HepG2 (cell line): ENCODE data around the gene ZFHX3. TPM values are rescaled to one million over a fixed set of nuclear protein-coding genes. Genes with fewer than 3 reads are reported as not detected.
A peak's percentile ranks its signal among the peaks of the same experiment; 100 is the strongest.

Experiments used
- ATAC-seq: fragments of 200-7000 bp; cut with Tn5 transposase; 3 replicates; pipeline ENCODE4 v1.9.1; 2020; ENCODE audit warnings: mild to moderate bottlenecking, moderate library complexity
- BruUV-seq: library from RNA; stranded (reverse); fragments of 400-500 nt; replicated peaks from 2 replicates; lab custom pipeline; 2021; lab: Mats Ljungman, UMichigan
- CTCF ChIA-PET: fragments of 300-600 bp; formaldehyde crosslinking; extraction: SDS; loops from one replicate; lab custom pipeline; 2021; ENCODE audit warnings: low total read pairs, inconsistent platforms, low intra/inter-chr PET ratio; lab: Yijun Ruan, JAX
- POLR2A ChIA-PET: fragments of 350-600 bp; sonication (Branson Sonifier 250); formaldehyde crosslinking; loops from one replicate; lab custom pipeline; 2020; ENCODE audit warnings: antibody characterized with exemption, inconsistent platforms; lab: Yijun Ruan, JAX
- DNase-seq: peaks from one replicate; pipeline ENCODE4 v3.0.0-alpha.2; 2015; ENCODE audit warnings: low spot score
- FAIRE-seq: peaks from 3 replicates; lab custom pipeline; 2011; peaks lifted over from hg19 to GRCh38; lab: Jason Lieb, UNC
- H2AFZ ChIP-seq: one replicate; pipeline ENCODE4 v1.6.1; 2011; ENCODE audit warnings: low read length, inconsistent platforms
- H3K27ac ChIP-seq: fragments of 300-600 bp; 3 replicates; pipeline ENCODE4 v1.8.0; 2011; ENCODE audit warnings: mixed run types, mild to moderate bottlenecking, mixed read lengths, low read length, inconsistent platforms; ENCODE audit not compliant: insufficient read depth; ENCODE audit errors: extremely low read length
- H3K27me3 ChIP-seq, 2 experiments: fragments of 200-600 bp in 1 of 2; 2 replicates in 1 of 2; 3 replicates in 1 of 2; pipeline versions ENCODE4 v1.6.0 to v1.8.0; 2011; ENCODE audit warnings: low read length in 2 of 2, mild to moderate bottlenecking in 2 of 2, moderate library complexity in 2 of 2, inconsistent platforms in 1 of 2; ENCODE audit not compliant: insufficient read depth in 2 of 2, control insufficient read depth in 1 of 2
- H3K36me3 ChIP-seq, 2 experiments: fragments of 200-600 bp in 1 of 2; replicated peaks in 1 of 2; 2 replicates in 1 of 2; 3 replicates in 1 of 2; pipeline versions ENCODE4 v1.5.1 to v1.8.0; 2011; ENCODE audit warnings: low read length in 2 of 2, inconsistent platforms in 1 of 2; ENCODE audit not compliant: insufficient read depth in 2 of 2, control insufficient read depth in 1 of 2
- H3K4me1 ChIP-seq: 2 replicates; pipeline ENCODE4 v1.5.1; 2012; ENCODE audit warnings: low read length, inconsistent platforms; ENCODE audit not compliant: insufficient read depth
- H3K4me2 ChIP-seq: 2 replicates; pipeline ENCODE4 v1.6.0; 2011; ENCODE audit warnings: low read depth, low read length, inconsistent platforms
- H3K4me3 ChIP-seq, 3 experiments: fragments of 200-600 bp in 1 of 3; sonication (generic), shearing (Covaris generic) in 1 of 3; replicated peaks in 1 of 3; 2 replicates each; pipeline ENCODE4 v1.5.1; 2011 to 2016; ENCODE audit warnings: low read length in 3 of 3, inconsistent platforms in 2 of 3, low read depth in 2 of 3, mild to moderate bottlenecking in 2 of 3, control low read depth in 1 of 3, mixed read lengths in 1 of 3; ENCODE audit not compliant: insufficient read depth in 1 of 3
- H3K79me2 ChIP-seq: one replicate; pipeline ENCODE4 v1.6.1; 2011; ENCODE audit warnings: low read length, inconsistent platforms; ENCODE audit not compliant: insufficient read depth
- H3K9ac ChIP-seq: 2 replicates; pipeline ENCODE4 v1.6.0; 2011; ENCODE audit warnings: mild to moderate bottlenecking, low read depth, low read length, inconsistent platforms; ENCODE audit not compliant: insufficient read depth
- H3K9me3 ChIP-seq: 2 replicates; pipeline ENCODE4 v1.5.1; 2012; ENCODE audit warnings: mild to moderate bottlenecking, low read length
- H4K20me1 ChIP-seq: 2 replicates; pipeline ENCODE4 v1.6.0; 2011; ENCODE audit warnings: inconsistent platforms, mild to moderate bottlenecking, low read length, moderate library complexity; ENCODE audit not compliant: insufficient read depth
- GABPA ChIP-seq, 2 experiments: IDR thresholded peaks; 2 replicates each; pipeline ENCODE4 v1.6.1; 2011 to 2016; ENCODE audit warnings: low read depth in 2 of 2, low read length in 1 of 2, missing biosample characterization in 1 of 2, missing genetic modification characterization in 1 of 2
- HHEX ChIP-seq: IDR thresholded peaks from 2 replicates; pipeline ENCODE4 v1.6.1; 2016; ENCODE audit warnings: control low read depth
- ISX ChIP-seq: sonication (generic); formaldehyde crosslinking; conservative IDR thresholded peaks from 2 replicates; pipeline ENCODE4 v1.5.0; 2020; ENCODE audit warnings: missing genetic modification reagents
- MEIS1 ChIP-seq: sonication (generic); formaldehyde crosslinking; IDR thresholded peaks from 2 replicates; pipeline ENCODE4 v1.9.0; 2021; ENCODE audit warnings: mild to moderate bottlenecking, missing genetic modification reagents, moderate library complexity, borderline replicate concordance
- NR2C2 ChIP-seq: sonication (generic); formaldehyde crosslinking; IDR thresholded peaks from 2 replicates; pipeline ENCODE4 v1.4.0; 2020; ENCODE audit warnings: missing genetic modification reagents, mild to moderate bottlenecking, moderate library complexity, borderline replicate concordance
- THYN1 ChIP-seq: sonication (generic); formaldehyde crosslinking; IDR thresholded peaks from 2 replicates; pipeline ENCODE4 v1.8.1; 2023; ENCODE audit warnings: low read depth, mild to moderate bottlenecking, moderate library complexity, missing genetic modification reagents, borderline replicate concordance
- ZFP36L1 ChIP-seq: sonication (generic); formaldehyde crosslinking; IDR thresholded peaks from 2 replicates; pipeline ENCODE4 v1.8.0; 2022; ENCODE audit warnings: mild to moderate bottlenecking, missing genetic modification reagents, moderate library complexity
- WGBS: methylation state at CpG from one replicate; pipeline ENCODE4 v1.1.6; 2017; ENCODE audit warnings: low lambda C conversion rate; 5-methylcytosine and 5-hydroxymethylcytosine counted together
- in situ Hi-C: cut with HindIII; loops from 2 replicates; pipeline ENCODE4 v1.10.0; 2017; ENCODE audit warnings: low pct_unique_long_range_greater_than_20kb; ENCODE audit not compliant: extremely low pct_ligation_motif_present
- intact Hi-C: fragments of 100-400 bp; cut with micrococcal nuclease; formaldehyde crosslinking; loops from one replicate; pipeline ENCODE4 v1.10.0; 2022; ENCODE audit not compliant: unreplicated experiment
- polyA plus RNA-seq, 8 experiments: library from polyadenylated mRNA; depleted of rRNA in 3 of 8; stranded (reverse) in 7 of 8; unstranded in 1 of 8; fragments of >200 nt; fragmentation: Illumina TruSeq in 4 of 8; extraction: Trizol in 4 of 8; gene quantifications; 2 replicates each; pipeline versions ENCODE4 v1.2.1 to v1.2.3, GENCODE V29; 2011 to 2016; ENCODE audit warnings: low read depth in 4 of 8, missing spikeins in 1 of 8, mixed read lengths in 1 of 8; ENCODE audit not compliant: insufficient read depth in 1 of 8
- total RNA-seq, 5 experiments: library from RNA; depleted of rRNA; stranded (reverse); fragments of >200 nt; fragmentation: Illumina TruSeq; extraction: Trizol; gene quantifications; 2 replicates each; pipeline ENCODE4 v1.2.3, GENCODE V29; 2016; ENCODE audit warnings: low read depth in 1 of 5
- TF ChIP-seq, protein P1 (sequence below): fragments of 450-650 bp; IDR thresholded peaks from 2 replicates; pipeline ENCODE4 v1.6.1; 2016
- TF ChIP-seq, protein P2 (sequence below): sonication (generic); formaldehyde crosslinking; IDR thresholded peaks from 2 replicates; pipeline ENCODE4 v1.4.0; 2020; ENCODE audit warnings: missing genetic modification reagents
- TF ChIP-seq, protein P3 (sequence below): sonication (generic); formaldehyde crosslinking; conservative IDR thresholded peaks from 2 replicates; pipeline ENCODE4 v1.8.0; 2022; ENCODE audit warnings: mild to moderate bottlenecking, moderate library complexity, missing genetic modification reagents

The ZFHX3 gene
- total and polyA plus RNA-seq, 2 of the 13 experiments (the other 11 are each of a cell fraction or from before 2014, with no cell fraction given) = 5.0 to 6.0 TPM

DNA sequence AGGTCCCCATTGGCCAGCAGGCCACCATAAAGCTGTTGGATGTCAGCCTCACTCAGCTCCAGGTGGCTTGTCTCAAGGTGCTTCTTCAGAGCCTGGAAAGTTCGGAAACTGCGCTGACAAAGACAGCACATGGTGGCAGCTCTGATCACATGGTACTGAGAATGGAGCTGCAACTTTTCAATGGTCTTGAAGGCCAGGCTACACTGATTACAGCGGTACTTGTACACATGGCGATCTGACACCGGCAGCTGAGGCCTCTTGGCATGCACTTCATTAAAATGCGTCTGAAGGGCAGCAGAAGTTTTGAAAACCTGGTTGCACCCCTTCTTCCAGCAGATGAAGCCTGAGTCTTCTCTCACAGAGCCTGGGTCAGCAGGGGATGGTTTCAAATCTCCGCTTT, 249.7 kb downstream of the ZFHX3 start:
- H2AFZ ChIP-seq = no peak overlapping the region
- FAIRE-seq (no peak), ATAC-seq (no peak), DNase-seq (no peak)
- H3K4me3 ChIP-seq = no peak overlapping the region
- WGBS = 95% methylated on average over 7 of the region's 7 CpGs
- no peak overlapping the region for H3K27ac ChIP-seq
- no peaks in the 10 kb centered on the region for H4K20me1 ChIP-seq
- ChIA-PET POLR2A (no interaction called here), CTCF (no interaction called here)
- no peak for TF ChIP-seq HHEX
- TF ChIP-seq, protein P1, sequence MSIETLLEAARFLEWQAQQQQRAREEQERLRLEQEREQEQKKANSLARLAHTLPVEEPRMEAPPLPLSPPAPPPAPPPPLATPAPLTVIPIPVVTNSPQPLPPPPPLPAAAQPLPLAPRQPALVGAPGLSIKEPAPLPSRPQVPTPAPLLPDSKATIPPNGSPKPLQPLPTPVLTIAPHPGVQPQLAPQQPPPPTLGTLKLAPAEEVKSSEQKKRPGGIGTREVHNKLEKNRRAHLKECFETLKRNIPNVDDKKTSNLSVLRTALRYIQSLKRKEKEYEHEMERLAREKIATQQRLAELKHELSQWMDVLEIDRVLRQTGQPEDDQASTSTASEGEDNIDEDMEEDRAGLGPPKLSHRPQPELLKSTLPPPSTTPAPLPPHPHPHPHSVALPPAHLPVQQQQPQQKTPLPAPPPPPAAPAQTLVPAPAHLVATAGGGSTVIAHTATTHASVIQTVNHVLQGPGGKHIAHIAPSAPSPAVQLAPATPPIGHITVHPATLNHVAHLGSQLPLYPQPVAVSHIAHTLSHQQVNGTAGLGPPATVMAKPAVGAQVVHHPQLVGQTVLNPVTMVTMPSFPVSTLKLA = peak; percentile 97
- H3K4me1 ChIP-seq = no peaks in the 10 kb centered on the region
- H3K4me2 ChIP-seq = no peak overlapping the region
- in situ Hi-C loops (no loop called here), intact Hi-C loops (no loop called here)
- no TSS peak for BruUV-seq
- H3K36me3 ChIP-seq = peaks cover 43 to 89% of the 10 kb centered on the region in 2 experiments
- H3K9ac ChIP-seq = no peak overlapping the region
- H3K9me3 ChIP-seq = no peaks in the 10 kb centered on the region
- H3K79me2 ChIP-seq = no peaks in the 10 kb centered on the region
- H3K27me3 ChIP-seq = no peaks in the 10 kb centered on the region

DNA sequence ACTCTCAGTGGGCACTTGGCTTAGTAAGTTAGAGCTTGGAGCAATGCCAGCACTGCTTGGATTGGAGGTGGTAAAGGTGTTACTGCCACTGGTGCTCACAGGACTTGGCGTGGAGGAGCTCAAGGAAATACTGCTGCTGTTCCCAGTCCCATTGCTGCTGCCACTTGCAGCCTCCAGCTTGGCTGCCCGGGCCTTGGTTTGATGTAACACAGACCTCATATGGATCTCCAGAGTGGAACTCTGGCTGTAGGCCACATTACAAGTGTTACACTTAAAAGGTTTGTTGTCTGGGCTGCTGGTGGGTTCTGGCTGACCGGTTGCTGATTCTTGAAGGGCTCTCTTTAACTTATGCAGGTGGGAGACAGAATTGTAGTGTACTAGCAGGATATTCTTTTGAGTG, 250.3 kb downstream of the ZFHX3 start:
- DNase-seq (no peak), FAIRE-seq (no peak), ATAC-seq (no peak)
- Histone ChIP-seq H2AFZ (no peak overlapping the region), H4K20me1 (no peaks in the 10 kb centered on the region), H3K4me1 (no peaks in the 10 kb centered on the region), H3K27ac (no peak overlapping the region), H3K4me2 (no peak overlapping the region), H3K9ac (no peak overlapping the region), H3K36me3 (peaks cover 48 to 95% of the 10 kb centered on the region in 2 experiments), H3K4me3 (no peak overlapping the region), H3K27me3 (no peaks in the 10 kb centered on the region), H3K79me2 (no peaks in the 10 kb centered on the region), H3K9me3 (no peaks in the 10 kb centered on the region)
- ChIA-PET POLR2A (no interaction called here), CTCF (no interaction called here)
- no TSS peak for BruUV-seq
- intact Hi-C loops = no loop called here
- in situ Hi-C loops = no loop called here
- WGBS = 97% methylated on average over 3 of the region's 3 CpGs
- TF ChIP-seq, protein P2, sequence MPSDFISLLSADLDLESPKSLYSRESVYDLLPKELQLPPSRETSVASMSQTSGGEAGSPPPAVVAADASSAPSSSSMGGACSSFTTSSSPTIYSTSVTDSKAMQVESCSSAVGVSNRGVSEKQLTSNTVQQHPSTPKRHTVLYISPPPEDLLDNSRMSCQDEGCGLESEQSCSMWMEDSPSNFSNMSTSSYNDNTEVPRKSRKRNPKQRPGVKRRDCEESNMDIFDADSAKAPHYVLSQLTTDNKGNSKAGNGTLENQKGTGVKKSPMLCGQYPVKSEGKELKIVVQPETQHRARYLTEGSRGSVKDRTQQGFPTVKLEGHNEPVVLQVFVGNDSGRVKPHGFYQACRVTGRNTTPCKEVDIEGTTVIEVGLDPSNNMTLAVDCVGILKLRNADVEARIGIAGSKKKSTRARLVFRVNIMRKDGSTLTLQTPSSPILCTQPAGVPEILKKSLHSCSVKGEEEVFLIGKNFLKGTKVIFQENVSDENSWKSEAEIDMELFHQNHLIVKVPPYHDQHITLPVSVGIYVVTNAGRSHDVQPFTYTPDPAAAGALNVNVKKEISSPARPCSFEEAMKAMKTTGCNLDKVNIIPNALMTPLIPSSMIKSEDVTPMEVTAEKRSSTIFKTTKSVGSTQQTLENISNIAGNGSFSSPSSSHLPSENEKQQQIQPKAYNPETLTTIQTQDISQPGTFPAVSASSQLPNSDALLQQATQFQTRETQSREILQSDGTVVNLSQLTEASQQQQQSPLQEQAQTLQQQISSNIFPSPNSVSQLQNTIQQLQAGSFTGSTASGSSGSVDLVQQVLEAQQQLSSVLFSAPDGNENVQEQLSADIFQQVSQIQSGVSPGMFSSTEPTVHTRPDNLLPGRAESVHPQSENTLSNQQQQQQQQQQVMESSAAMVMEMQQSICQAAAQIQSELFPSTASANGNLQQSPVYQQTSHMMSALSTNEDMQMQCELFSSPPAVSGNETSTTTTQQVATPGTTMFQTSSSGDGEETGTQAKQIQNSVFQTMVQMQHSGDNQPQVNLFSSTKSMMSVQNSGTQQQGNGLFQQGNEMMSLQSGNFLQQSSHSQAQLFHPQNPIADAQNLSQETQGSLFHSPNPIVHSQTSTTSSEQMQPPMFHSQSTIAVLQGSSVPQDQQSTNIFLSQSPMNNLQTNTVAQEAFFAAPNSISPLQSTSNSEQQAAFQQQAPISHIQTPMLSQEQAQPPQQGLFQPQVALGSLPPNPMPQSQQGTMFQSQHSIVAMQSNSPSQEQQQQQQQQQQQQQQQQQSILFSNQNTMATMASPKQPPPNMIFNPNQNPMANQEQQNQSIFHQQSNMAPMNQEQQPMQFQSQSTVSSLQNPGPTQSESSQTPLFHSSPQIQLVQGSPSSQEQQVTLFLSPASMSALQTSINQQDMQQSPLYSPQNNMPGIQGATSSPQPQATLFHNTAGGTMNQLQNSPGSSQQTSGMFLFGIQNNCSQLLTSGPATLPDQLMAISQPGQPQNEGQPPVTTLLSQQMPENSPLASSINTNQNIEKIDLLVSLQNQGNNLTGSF (CRISPR knock-in tag) = no peak
- TF ChIP-seq, protein P3, sequence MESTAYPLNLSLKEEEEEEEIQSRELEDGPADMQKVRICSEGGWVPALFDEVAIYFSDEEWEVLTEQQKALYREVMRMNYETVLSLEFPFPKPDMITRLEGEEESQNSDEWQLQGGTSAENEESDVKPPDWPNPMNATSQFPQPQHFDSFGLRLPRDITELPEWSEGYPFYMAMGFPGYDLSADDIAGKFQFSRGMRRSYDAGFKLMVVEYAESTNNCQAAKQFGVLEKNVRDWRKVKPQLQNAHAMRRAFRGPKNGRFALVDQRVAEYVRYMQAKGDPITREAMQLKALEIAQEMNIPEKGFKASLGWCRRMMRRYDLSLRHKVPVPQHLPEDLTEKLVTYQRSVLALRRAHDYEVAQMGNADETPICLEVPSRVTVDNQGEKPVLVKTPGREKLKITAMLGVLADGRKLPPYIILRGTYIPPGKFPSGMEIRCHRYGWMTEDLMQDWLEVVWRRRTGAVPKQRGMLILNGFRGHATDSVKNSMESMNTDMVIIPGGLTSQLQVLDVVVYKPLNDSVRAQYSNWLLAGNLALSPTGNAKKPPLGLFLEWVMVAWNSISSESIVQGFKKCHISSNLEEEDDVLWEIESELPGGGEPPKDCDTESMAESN (CRISPR knock-in tag) = no peak
- TF ChIP-seq ZFP36L1 (CRISPR knock-in tag) = no peak
- no peak for TF ChIP-seq THYN1
- no peak for TF ChIP-seq ISX (CRISPR knock-in tag)
- TF ChIP-seq NR2C2 (CRISPR knock-in tag) = no peak
- no peak for TF ChIP-seq MEIS1 (CRISPR knock-in tag)
- TF ChIP-seq GABPA (IDR thresholded peaks at IDR 0.05; ENCODE audit: low read depth, low read length) = no peak
- no peak for TF ChIP-seq GABPA (CRISPR knock-in tag; IDR thresholded peaks at IDR 0.05; ENCODE audit: low read depth)
